ENCODE measurements around the gene JAML. TPM values are rescaled to one million over a fixed set of nuclear protein-coding genes. Genes with fewer than 3 reads are reported as not detected.
A peak's percentile ranks its signal among the peaks of the same experiment; 100 is the strongest.

Gene JAML
- total RNA-seq, 2 donors from 2014 or later = 2.3 to 8.5 TPM

DNA sequence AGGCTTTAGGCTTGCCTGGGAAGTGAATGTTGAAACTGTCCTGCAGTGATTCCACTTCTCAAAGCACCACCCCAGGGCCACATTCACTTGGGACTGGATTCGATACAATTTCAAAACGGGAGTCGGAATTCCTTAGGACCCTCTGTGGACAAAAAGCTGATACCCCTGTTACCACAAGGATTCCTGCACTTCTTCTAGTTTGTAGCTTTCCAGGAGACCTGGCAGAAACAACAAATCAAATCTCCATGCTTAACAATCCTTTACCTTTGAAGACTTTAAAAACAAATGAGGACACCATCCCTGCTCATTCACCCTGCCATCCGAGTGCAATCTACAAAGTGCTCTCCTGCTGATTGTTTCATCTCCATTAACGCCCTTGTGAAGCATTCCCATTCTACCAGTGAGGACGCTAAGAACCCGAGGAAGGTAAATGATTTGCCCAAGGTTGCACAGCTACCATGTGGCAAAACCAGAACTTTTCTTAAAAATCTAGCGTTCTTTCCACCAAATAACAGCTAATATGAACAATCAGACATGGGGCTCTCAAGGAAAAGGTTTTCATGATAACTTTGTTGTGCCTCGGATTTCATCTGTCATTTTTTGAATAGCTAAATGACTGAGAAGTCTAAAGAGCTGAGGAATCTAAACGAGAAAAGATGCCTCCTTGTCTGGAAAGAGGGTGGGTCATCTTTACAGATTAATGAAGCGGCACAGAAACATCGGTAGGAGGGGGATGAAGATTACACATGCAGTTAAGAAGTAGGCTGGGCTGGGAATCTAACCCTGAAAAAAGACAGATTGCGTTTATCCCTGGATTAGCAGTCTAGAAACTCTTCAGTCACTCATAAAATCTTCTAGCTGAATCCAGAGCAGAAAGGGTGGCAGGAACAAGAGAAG lies 40.0 kb upstream of the JAML start:
- Histone ChIP-seq H3K4me3 (peak overlapping the region; percentile 42 to 51), H3K4me1 (replicated peaks) (no peaks in the 10 kb centered on the region), H3K9me3 (no peaks in the 10 kb centered on the region), H3K27ac (peak overlapping the region; percentile 84 to 90), H3K27me3 (replicated peaks; ENCODE audit: insufficient read depth) (no peaks in the 10 kb centered on the region), H3K36me3 (no peaks in the 10 kb centered on the region)
- no peak for TF ChIP-seq CTCF (IDR thresholded peaks at IDR 0.05)
- TF ChIP-seq POLR2A (IDR thresholded peaks at IDR 0.05) = peak; percentile 58
- intact Hi-C loops (cut with DNase I) = no loop called here
- 31% methylated on average over 13 of the region's 13 CpGs for WGBS
- DNase-seq (ENCODE audit: low spot score) = no peak

GRCh38 chr11:118263695-118264568 lies 39.1 kb upstream of the JAML start, which contains the start of gene MPZL2:
Gene MPZL2 (minus strand): TSS chr11:118264297. CDS start chr11:118264153, 144 bp downstream.
- intact Hi-C loops (cut with DNase I) = no loop called here
- Histone ChIP-seq H3K36me3 (no peaks in the 10 kb centered on the region), H3K27me3 (replicated peaks; ENCODE audit: insufficient read depth) (no peaks in the 10 kb centered on the region), H3K4me3 (peak within 1 kb of the TSS; percentile 42 to 51), H3K27ac (peak within 1 kb of the TSS; percentile 84 to 90), H3K9me3 (no peaks in the 10 kb centered on the region), H3K4me1 (replicated peaks) (no peaks in the 10 kb centered on the region)
- peak; percentile 90 for DNase-seq (ENCODE audit: low spot score)
- TF ChIP-seq CTCF (IDR thresholded peaks at IDR 0.05) (peak in 2 of 4 experiments; percentile 10 to 23), POLR2A (IDR thresholded peaks at IDR 0.05) (peak; percentile 78), POLR2AphosphoS5 (IDR thresholded peaks at IDR 0.05) (peak; percentile 87)
- WGBS = 2% methylated on average over 19 of the region's 19 CpGs

DNA sequence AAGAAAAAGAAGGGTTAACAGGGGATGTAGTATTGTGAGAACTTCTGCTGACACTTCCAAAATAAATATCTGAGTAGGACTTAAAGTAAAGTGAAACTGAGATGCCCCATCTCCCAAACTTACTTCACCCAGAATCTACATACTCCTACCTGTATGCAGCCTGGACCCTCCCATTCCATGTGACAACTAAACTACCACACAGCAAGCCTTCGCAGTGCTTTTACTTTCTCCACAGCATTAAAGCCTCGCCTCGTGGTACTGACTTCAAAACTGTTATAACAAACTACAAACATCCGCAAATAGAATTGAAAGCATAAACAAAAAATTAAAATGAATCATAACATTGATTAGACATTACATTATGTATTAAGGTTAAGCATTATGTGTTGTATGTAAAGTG lies 38.3 kb upstream of the JAML start:
- Histone ChIP-seq H3K4me1 (replicated peaks) (no peaks in the 10 kb centered on the region), H3K36me3 (no peaks in the 10 kb centered on the region), H3K9me3 (no peaks in the 10 kb centered on the region), H3K4me3 (peak overlapping the region; percentile 42 to 51), H3K27ac (peak overlapping the region; percentile 84 to 90), H3K27me3 (replicated peaks; ENCODE audit: insufficient read depth) (no peaks in the 10 kb centered on the region)
- DNase-seq (ENCODE audit: low spot score) = no peak
- TF ChIP-seq POLR2AphosphoS5 (IDR thresholded peaks at IDR 0.05) (no peak), POLR2A (IDR thresholded peaks at IDR 0.05) (peak; percentile 14), CTCF (IDR thresholded peaks at IDR 0.05) (no peak)
- 28% methylated on average over 4 of the region's 4 CpGs for WGBS
- intact Hi-C loops (cut with DNase I) = no loop called here

DNA sequence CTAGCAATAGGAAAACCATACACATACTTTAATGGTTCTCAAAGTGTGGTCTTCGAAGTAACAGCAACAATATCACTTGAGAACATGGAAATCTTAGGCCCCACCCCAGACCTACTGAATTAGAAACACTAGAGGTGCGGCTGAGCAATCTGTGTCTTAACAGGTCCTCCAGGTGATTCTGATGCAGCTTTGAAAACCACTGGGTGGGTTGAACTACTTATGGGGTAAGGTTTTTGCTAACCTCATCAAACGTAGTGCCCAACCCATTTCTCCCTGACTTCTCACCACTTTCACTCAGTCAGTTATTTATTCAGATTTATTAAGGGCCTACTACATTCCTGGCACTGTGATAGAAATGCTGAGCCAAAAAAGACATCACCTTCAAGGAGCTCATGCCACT lies 35.5 kb upstream of the JAML start:
- 57% methylated on average over 3 of the region's 3 CpGs for WGBS
- TF ChIP-seq POLR2AphosphoS5 (IDR thresholded peaks at IDR 0.05) (no peak), CTCF (IDR thresholded peaks at IDR 0.05) (no peak), POLR2A (IDR thresholded peaks at IDR 0.05) (no peak)
- no peak overlapping the region for H3K27ac ChIP-seq
- intact Hi-C loops (cut with DNase I) = no loop called here
- DNase-seq (ENCODE audit: low spot score) = no peak
- no peaks in the 10 kb centered on the region for H3K4me1 ChIP-seq (replicated peaks)
- no peaks in the 10 kb centered on the region for H3K36me3 ChIP-seq
- H3K4me3 ChIP-seq = no peak overlapping the region
- no peaks in the 10 kb centered on the region for H3K9me3 ChIP-seq
- H3K27me3 ChIP-seq (replicated peaks; ENCODE audit: insufficient read depth) = no peaks in the 10 kb centered on the region
